ENCODE results near the gene CLEC11A.
"Not testable (repeated sequence)": the region's sequence is repeated elsewhere in the genome, so short reads cannot be mapped to it uniquely, and the experiment has no call there.

The CLEC11A gene

DNA sequence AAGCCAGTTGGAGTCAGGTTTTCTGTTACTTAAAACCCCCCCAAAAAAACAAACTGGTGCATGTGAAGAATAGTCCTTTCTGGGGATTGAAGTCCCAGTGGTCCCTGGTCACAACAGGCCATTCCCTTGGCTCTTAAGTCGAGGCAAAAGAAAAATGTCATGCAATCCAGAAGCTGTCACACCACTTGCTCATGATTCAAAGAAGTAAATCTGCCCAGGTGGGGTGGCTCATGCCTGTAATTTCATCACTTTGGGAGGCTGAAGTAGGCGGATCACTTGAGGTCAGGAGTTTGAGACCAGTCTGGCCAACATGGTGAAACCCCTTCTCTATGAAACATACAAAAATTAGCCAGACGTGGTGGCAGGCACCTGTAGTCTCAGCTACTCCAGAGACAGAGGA lies 38.3 kb downstream of the CLEC11A start:
- not testable (repeated sequence) for DNase-seq (ENCODE audit: low read depth)

DNA sequence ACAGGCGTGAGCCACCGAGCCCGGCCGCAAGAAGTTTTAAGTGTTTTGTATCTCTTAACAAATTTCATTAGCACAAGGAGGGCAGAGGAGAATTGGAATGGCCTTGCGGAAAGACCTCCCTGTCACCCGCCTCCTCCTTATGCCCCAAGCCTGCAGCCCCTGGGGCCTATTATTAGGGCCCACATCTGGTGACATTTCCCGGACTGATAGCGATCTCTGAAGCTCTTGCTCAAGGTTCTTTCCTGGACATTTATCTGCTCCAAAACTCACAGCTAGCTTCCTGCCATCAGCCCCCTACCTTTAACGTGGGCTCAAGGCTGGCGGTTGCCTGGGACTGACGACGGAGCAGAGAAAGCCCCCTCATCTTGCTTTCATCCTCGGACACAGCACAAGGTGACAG lies 40.4 kb downstream of the CLEC11A start:
- DNase-seq (ENCODE audit: low read depth): not testable (repeated sequence)

DNA sequence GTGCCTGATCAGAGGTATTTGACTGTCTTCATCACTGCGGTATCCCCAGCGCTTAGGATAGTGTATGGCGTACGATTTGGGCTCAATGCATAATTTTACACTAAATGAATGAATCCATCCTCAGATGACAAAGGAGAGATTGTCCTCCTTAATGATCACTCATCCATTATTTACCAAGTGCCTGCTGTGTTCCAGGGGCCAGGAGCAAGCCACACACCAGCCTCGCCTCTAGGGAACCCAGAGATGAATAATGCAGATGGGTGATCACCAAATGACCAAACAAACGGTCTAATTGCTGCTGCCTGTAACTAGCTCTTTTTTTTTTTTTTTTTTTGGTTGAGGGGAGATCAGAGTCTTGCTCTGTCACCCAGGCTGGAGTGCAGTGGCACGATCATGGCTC lies 41.2 kb downstream of the CLEC11A start:
- no peak for DNase-seq (ENCODE audit: low read depth)

DNA sequence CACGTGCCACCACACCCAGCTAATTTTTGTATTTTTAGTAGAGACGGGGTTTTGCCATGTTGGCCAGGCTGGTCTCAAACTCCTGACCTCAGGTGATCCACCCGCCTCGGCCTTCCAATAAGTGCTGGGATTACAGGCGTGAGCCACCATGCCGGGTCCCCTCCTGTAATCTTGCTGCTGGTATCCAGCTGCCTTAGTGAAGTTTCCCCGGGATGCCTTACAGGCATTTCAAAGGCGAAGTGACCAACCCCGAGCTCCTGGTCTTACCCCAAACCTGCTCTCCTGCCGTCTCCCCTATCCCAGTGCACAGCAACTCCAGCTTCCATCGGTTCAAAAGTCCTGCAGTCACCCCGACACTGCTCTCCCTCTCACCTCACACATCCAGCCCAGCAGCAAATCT lies 43.6 kb downstream of the CLEC11A start:
- not testable (repeated sequence) for DNase-seq (ENCODE audit: low read depth)

DNA sequence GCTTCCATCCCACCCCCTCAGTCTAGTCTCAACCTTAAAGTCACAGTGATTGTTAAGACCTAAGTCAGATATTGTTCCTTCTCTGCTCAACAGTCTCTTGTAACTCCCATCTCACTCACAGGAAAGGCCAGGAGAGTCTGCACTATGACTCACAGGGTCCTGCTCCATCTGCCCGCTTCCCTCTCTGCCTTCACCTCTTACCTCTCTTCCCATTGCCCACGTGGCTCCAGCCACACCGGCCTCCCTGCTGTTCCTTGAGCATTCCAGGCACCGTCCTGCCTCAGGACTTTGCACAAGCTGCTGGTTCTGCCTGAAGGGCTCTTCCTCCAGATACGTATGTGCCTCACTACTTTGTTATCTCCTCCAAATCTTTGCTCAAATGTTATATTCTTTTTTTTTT lies 44.1 kb downstream of the CLEC11A start:
- not testable (repeated sequence) for DNase-seq (ENCODE audit: low read depth)

DNA sequence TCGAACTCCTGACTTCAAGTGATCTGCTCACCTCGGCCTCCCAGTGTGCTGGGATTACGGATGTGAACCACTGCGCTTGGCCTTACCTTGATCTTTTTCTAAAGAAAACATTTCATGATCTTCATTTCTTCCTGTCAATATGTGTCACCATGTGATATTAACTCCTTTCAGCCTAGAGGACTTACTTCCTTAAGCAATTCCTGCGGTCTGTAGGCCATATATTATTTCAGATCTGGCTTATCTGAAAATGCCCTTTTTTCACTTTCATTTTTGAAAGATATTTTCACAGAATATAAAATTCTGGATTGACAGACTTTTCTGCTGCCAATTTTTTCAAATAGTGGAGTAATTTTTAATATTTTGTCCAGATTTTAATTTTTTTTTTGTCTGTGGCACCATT lies 45.1 kb downstream of the CLEC11A start:
- DNase-seq (ENCODE audit: low read depth): no peak

DNA sequence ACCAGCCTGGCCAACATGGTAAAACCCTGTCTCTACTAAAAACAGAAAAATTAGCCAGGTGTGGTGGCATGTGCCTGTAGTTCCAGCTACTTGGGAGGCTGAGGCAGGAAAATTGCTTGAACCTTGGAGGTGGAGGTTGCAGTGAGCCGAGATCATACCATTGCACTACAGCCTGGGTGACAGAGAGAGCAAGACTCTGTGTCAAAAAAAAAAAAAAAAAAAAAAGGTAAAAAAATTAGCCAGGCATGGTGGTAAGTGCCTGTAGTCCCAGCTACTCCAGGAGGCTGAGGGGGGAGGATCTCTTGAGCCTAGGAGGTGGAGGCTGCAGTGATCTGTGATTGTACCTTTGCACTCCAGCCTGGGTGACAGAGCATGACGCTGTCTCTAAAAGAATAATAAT lies 47.0 kb downstream of the CLEC11A start, which contains the start of gene GPR32:
Gene GPR32 (plus strand): TSS at position 301 of the 400 bp plus-strand sequence. CDS start 137 bp downstream, outside the sequence.
- DNase-seq (ENCODE audit: low read depth): not testable (repeated sequence)

DNA sequence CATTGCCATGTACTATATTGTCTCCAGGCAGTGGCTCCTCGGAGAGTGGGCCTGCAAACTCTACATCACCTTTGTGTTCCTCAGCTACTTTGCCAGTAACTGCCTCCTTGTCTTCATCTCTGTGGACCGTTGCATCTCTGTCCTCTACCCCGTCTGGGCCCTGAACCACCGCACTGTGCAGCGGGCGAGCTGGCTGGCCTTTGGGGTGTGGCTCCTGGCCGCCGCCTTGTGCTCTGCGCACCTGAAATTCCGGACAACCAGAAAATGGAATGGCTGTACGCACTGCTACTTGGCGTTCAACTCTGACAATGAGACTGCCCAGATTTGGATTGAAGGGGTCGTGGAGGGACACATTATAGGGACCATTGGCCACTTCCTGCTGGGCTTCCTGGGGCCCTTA lies 47.7 kb downstream of the CLEC11A start:
- no peak for DNase-seq (ENCODE audit: low read depth)

DNA sequence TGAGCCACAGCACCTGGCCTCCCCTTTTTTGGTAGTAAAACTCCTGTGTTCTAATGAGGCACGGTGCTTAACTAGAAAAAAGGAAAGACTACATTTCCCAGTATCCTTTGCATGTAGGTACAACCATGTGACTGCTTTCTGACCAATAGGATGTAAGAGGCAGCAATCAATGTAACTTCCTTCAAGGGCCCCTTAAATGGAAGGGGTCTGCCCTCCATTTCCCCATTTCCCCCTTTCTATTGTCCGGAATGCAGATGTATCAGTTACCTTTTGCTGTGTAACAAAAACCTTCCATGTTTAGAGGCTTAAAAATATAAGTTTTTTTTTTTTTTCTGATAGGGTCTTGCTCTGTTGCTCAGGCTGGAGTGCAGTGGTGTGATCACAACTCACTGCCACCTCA lies 49.3 kb downstream of the CLEC11A start:
- no peak for DNase-seq (ENCODE audit: low read depth)

DNA sequence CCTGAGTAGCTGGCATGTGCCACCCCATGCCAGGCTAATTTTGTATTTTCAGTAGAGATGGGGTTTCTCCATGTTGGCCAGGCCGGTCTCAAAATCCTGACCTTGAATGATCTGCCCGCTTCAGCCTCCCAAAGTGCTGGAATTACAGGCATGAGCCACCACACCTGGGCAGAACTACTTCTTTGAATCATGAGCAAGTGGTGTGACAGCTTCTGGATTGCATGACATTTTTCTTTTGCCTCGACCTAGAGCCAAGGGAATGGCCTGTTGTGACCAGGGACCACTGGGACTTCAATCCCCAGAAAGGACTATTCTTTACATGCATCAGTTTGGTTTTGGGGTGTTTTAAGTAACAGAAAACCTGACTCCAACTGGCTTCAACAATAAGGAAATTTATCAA lies 49.7 kb downstream of the CLEC11A start:
- DNase-seq (ENCODE audit: low read depth): not testable (repeated sequence)

DNA sequence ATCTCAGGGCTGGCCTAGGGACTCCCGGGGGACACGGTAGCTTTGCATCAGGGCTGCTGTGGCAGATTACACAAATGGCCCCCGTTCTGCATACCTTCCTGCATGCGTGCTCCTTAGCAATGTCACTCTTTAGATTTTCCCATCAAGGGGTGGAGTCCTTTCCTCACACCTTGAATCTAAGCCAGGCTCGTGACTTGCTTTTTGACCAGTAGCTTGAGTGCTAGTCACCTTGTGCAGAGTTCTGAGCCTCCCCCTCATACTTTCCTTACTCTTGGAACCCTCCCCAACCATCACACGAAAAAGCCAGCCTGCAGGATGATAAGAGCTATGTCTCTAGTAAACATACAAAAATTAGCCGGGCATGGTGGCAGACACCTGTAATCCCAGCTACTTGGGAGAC lies 50.3 kb downstream of the CLEC11A start:
- not testable (repeated sequence) for DNase-seq (ENCODE audit: low read depth)

Measured in stimulated activated CD8-positive, alpha-beta memory T cell treated with anti-CD3 and anti-CD28 coated beads, Interleukin-15, amount 100 ng/mL, for 24 hours (primary cell).